Activated CD4-positive, CD25-positive, alpha-beta regulatory T cell treated with anti-CD3 and anti-CD28 coated beads, Interleukin-2, amount 50 U/mL, for 72 hours (primary cell): ENCODE measurements around the gene DMD.

Experiments
- DNase-seq: peaks from one replicate; pipeline ENCODE4 v3.0.0; 2021

Gene DMD

GRCh38 chrX:31376408-31377022 lies 1834.8 kb downstream of the DMD start:
- DNase-seq: no peak

DNA sequence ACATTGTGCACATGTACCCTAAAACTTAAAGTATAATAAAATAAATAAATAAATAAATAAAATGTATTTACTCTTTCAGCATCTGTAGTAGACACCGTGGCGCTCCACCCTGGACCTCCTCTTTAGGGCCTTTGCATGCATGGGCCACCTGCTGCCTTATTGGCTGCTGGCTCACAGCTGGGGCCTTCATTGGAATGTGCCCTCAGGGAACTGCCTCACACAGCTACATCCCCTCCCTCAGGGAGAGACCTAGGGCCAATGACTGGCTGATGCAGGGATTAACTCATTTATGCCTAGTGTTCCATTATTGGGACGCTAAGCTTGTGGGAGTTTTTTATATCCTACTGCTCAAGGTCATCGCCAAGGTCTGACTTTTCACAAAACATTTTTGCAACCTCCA lies 1836.6 kb downstream of the DMD start:
- no peak for DNase-seq

DNA sequence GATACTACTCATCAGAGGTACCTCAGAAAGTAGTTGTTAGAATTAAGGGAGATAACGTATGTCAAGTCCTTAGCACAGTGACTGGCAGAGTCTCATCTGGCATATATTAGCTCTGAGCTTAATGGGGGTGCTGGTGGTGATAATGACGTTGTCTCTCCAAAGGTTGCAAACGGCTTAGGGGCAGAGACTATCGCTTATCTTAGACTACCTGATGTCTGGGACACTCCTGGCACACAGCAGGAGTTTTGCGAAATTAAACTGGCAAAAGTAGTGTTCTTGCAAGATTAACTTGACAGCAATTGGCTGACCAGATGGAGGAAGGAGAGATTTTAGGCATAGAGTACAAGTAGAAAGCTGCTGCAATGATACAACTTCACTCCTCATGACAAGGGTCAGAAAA lies 1839.4 kb downstream of the DMD start:
- DNase-seq: no peak

- no peak for DNase-seq
These were observed 1843.5 kb downstream of the DMD start for GRCh38 chrX:31367816-31368215.

DNA sequence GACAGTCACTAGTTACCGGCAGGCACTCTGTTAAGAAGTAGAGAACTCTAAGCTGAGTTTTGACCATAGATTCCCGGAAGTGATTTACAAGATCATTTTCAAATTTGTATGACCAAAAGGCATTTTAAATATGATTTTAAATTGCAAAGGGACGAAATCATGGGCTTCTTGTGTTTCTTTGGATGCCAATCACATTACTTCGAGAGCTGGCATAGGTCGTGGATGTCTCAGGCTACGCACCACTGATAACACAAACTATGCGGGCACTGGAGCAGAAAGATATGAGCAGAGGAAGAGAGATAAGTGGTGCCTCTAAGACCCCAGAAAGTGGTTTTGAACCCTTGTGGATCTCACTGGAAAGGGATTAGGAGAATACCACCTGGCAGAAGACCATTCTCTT lies 1845.3 kb downstream of the DMD start:
- DNase-seq: no peak

GRCh38 chrX:31356275-31357212 lies 1854.8 kb downstream of the DMD start:
- DNase-seq: no peak

- DNase-seq: no peak
These were observed 1856.0 kb downstream of the DMD start for GRCh38 chrX:31355206-31355955.

DNA sequence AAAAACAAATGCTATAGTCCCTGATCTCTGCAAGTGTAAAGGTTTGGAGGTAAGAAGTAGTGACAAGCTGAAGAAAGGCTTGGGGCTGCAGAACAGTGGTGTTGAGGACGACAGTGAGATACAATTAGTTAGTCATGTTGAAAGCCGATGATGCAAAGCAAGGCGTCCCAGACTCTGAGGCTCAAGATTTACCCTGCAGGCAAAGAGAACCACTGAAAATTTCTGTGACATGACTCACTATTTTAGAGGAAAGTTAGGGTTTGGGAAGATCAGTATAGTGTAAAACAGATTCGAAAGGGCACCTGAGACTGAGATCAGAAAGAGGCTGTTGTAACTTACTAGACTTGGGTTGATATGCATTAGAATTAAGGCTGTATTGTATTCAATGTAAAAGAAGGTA lies 1858.3 kb downstream of the DMD start:
- no peak for DNase-seq

- DNase-seq: no peak
These were observed 1860.6 kb downstream of the DMD start for GRCh38 chrX:31350808-31351074.

GRCh38 chrX:31349515-31349914 lies 1861.8 kb downstream of the DMD start:
- DNase-seq: no peak

GRCh38 chrX:31340587-31340986 lies 1870.8 kb downstream of the DMD start:
- no peak for DNase-seq

DNA sequence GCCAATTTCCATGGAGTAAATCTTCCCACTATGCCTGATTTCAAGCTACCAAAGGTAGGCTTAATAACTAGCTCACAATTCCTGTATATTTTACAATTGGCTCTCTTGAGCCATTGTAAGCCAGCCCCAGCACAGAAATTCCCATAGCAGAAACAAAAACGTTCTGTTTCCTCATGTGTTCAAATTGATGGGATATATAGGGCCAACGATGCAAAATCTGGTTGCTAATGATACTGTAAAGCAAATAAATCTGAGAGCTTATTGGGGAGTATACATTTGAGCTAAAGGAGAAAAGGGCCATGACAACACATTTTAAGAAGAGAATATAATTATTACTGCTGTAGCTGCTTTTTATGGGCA lies 1872.4 kb downstream of the DMD start:
- no peak for DNase-seq

DNA sequence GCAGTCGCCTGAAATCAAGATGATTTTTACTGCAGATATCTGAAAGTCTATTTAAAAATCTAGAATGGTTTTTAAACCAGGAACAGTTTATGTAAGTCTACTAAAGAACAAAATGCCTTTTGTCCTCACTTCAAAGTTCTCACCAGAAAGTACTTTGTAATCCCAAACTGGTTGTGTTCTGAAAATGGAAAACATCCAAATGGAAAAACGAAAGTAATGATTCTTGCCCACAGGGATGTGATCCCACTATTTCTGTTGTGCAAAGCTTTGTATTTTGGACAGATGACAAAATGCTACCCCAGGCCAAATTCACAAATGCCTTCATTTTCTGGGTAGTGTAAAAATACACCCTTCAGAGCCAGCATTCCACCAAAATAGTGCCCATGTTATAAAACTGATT lies 1874.0 kb downstream of the DMD start:
- no peak for DNase-seq

- no peak for DNase-seq
These were observed 1874.9 kb downstream of the DMD start for GRCh38 chrX:31336419-31336818.

DNA sequence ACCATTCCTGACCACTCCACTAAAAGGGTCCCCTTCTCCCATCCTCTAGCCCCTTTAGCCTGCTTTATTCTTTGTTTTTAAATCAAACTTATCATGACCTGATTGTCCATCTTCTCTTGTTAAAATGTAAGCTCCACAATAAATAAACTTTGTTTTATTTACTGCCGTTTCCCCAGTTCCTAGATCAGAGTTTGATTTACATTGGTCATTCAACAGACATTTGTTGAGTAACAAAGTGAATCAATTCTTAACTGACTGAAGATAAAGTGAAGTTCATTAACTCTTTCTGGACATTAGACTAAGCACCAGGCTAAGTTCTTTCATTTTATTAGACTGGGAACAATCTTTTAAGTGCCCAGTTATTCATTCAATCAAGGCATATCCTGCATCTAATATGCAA lies 1876.4 kb downstream of the DMD start:
- no peak for DNase-seq

DNA sequence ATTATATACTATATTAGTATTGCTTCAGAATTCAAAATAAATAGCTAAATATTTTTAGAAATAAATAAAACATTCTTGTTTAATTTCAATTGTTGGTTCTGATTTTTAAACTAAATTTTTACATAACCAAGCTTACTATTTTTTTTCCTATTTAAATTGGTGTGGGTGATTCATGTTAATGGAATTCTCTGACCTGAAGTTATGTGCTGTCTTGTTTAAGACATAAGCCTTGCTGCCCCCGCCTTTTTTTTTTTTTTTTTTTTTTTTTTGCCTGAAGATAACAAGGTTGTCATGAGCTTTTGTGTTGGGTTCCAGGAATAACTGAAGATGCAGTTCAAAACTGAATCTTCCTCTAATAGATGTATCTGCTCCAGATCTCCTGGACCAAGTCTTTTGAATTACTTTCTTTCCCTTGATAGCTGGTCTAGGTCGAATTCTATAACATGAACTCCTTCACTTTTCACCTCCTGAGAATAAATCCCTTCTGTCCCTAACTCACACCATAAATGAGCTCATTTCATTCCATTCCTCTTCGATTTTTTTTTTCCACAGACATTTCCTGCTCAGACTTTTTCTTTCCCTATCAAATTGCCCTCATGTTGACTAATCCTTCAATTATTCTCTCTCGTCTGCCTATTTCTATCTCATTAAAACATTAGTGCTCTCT lies 1878.1 kb downstream of the DMD start:
- DNase-seq: no peak

- DNase-seq: no peak
These were observed 1879.4 kb downstream of the DMD start for GRCh38 chrX:31331928-31332327.

- no peak for DNase-seq
These were observed 1880.3 kb downstream of the DMD start for GRCh38 chrX:31331015-31331414.

- no peak for DNase-seq
These were observed 1882.1 kb downstream of the DMD start for GRCh38 chrX:31329298-31329697.

GRCh38 chrX:31323658-31324057 lies 1887.7 kb downstream of the DMD start:
- no peak for DNase-seq

GRCh38 chrX:31320740-31321139 lies 1890.6 kb downstream of the DMD start:
- DNase-seq: no peak

GRCh38 chrX:31319586-31319985 lies 1891.8 kb downstream of the DMD start:
- no peak for DNase-seq

GRCh38 chrX:31318866-31319265 lies 1892.5 kb downstream of the DMD start:
- no peak for DNase-seq
